DMS53 treated with DMSO at 0.1 percent for 48 hours (cell line): ENCODE results near the gene FEN1.

Source experiments
- DNase-seq: peaks from one replicate; lab custom pipeline; 2025; ENCODE audit not compliant: unreplicated experiment; lab: John Stamatoyannopoulos, UW

Gene FEN1

GRCh38 chr11:61756452-61757212, 36.1 kb upstream of the FEN1 start:
- peak; percentile 67 for DNase-seq

GRCh38 chr11:61757213-61757862, 35.4 kb upstream of the FEN1 start:
- no peak for DNase-seq

- DNase-seq: no peak
Measured at GRCh38 chr11:61760946-61761345, 31.8 kb upstream of the FEN1 start.

- DNase-seq: no peak
Measured at GRCh38 chr11:61761440-61762222, 31.1 kb upstream of the FEN1 start.

- DNase-seq: no peak
Measured at GRCh38 chr11:61762223-61762615, 30.5 kb upstream of the FEN1 start.

GRCh38 chr11:61762798-61763197, 29.9 kb upstream of the FEN1 start:
- DNase-seq: no peak

GRCh38 chr11:61763930-61764605, 28.6 kb upstream of the FEN1 start:
- no peak for DNase-seq

GRCh38 chr11:61764606-61765260, 28.0 kb upstream of the FEN1 start:
- DNase-seq: no peak

GRCh38 chr11:61765550-61766253, 27.0 kb upstream of the FEN1 start:
- DNase-seq: no peak

- DNase-seq: no peak
Measured at GRCh38 chr11:61766353-61766841, 26.3 kb upstream of the FEN1 start.

GRCh38 chr11:61768376-61769076, 24.2 kb upstream of the FEN1 start:
- no peak for DNase-seq

- no peak for DNase-seq
Measured at GRCh38 chr11:61769169-61769920, 23.4 kb upstream of the FEN1 start.

GRCh38 chr11:61769946-61770683, 22.6 kb upstream of the FEN1 start:
- DNase-seq: no peak

GRCh38 chr11:61771195-61771894, 21.4 kb upstream of the FEN1 start:
- no peak for DNase-seq

- DNase-seq: no peak
Measured at GRCh38 chr11:61771985-61772455, 20.7 kb upstream of the FEN1 start.

GRCh38 chr11:61773356-61773755, 19.4 kb upstream of the FEN1 start:
- no peak for DNase-seq

- DNase-seq: no peak
Measured at GRCh38 chr11:61773809-61774208, 18.9 kb upstream of the FEN1 start.
